Measurements from ENCODE around the gene ASB6. TPM values are rescaled to one million over a fixed set of nuclear protein-coding genes. Genes with fewer than 3 reads are reported as not detected.

ASB6 gene
- polyA plus RNA-seq, 2 donors: 14.4 to 15.1 TPM

- peak overlapping the region in 1 of 2 donors; percentile 13 for H3K27ac ChIP-seq (ENCODE audit: low read depth in 2 of 2, low read length in 1 of 2)
- H3K36me3 ChIP-seq (ENCODE audit: control insufficient read depth in 2 of 2, insufficient read depth in 2 of 2, low read length in 1 of 2): peaks cover 19 to 38% of the 10 kb centered on the region in 2 donors
- no peaks in the 10 kb centered on the region for H3K27me3 ChIP-seq (ENCODE audit: control insufficient read depth in 1 of 2, insufficient read depth in 2 of 2, low read length in 2 of 2)
- WGBS, 2 donors: 71 to 73% methylated on average over 13 of the region's 13 CpGs
- no peaks in the 10 kb centered on the region for H3K9me3 ChIP-seq (ENCODE audit: control insufficient read depth in 2 of 2, insufficient read depth in 1 of 2, low read depth in 1 of 2, low read length in 1 of 2)
- H3K4me3 ChIP-seq (ENCODE audit: low read depth in 1 of 2, low read length in 2 of 2): no peak overlapping the region
- peaks cover 20 to 21% of the 10 kb centered on the region in 2 donors for H3K4me1 ChIP-seq (ENCODE audit: control insufficient read depth in 2 of 2, insufficient read depth in 2 of 2, low read length in 1 of 2)
Observed at GRCh38 chr9:129632460-129632859, 9.5 kb downstream of the ASB6 start.

- peak overlapping the region; percentile 31 to 57 for H3K27ac ChIP-seq (ENCODE audit: low read depth in 2 of 2, low read length in 1 of 2)
- no peaks in the 10 kb centered on the region for H3K27me3 ChIP-seq (ENCODE audit: control insufficient read depth in 1 of 2, insufficient read depth in 2 of 2, low read length in 2 of 2)
- H3K4me3 ChIP-seq (ENCODE audit: low read depth in 1 of 2, low read length in 2 of 2): peak overlapping the region in 1 of 2 donors; percentile 10
- peaks cover 13 to 32% of the 10 kb centered on the region in 2 donors for H3K36me3 ChIP-seq (ENCODE audit: control insufficient read depth in 2 of 2, insufficient read depth in 2 of 2, low read length in 1 of 2)
- 45 to 60% methylated on average over 19 of the region's 19 CpGs for WGBS, 2 donors
- H3K9me3 ChIP-seq (ENCODE audit: control insufficient read depth in 2 of 2, insufficient read depth in 1 of 2, low read depth in 1 of 2, low read length in 1 of 2): no peaks in the 10 kb centered on the region
- peaks cover 20 to 25% of the 10 kb centered on the region in 2 donors for H3K4me1 ChIP-seq (ENCODE audit: control insufficient read depth in 2 of 2, insufficient read depth in 2 of 2, low read length in 1 of 2)
Observed at GRCh38 chr9:129631674-129632129, 10.2 kb downstream of the ASB6 start.

GRCh38 chr9:129630967-129631673 is 10.8 kb downstream of the ASB6 start:
- Histone ChIP-seq H3K4me3 (ENCODE audit: low read depth in 1 of 2, low read length in 2 of 2) (peak overlapping the region in 1 of 2 donors; percentile 10), H3K27me3 (ENCODE audit: control insufficient read depth in 1 of 2, insufficient read depth in 2 of 2, low read length in 2 of 2) (no peaks in the 10 kb centered on the region), H3K4me1 (ENCODE audit: control insufficient read depth in 2 of 2, insufficient read depth in 2 of 2, low read length in 1 of 2) (peaks cover 20 to 27% of the 10 kb centered on the region in 2 donors), H3K9me3 (ENCODE audit: control insufficient read depth in 2 of 2, insufficient read depth in 1 of 2, low read depth in 1 of 2, low read length in 1 of 2) (no peaks in the 10 kb centered on the region), H3K36me3 (ENCODE audit: control insufficient read depth in 2 of 2, insufficient read depth in 2 of 2, low read length in 1 of 2) (peaks cover 13 to 32% of the 10 kb centered on the region in 2 donors), H3K27ac (ENCODE audit: low read depth in 2 of 2, low read length in 1 of 2) (peak overlapping the region; percentile 26 to 31)
- WGBS, 2 donors: 55 to 64% methylated on average over 21 of the region's 21 CpGs

- WGBS, 2 donors: 89 to 91% methylated on average over 8 of the region's 8 CpGs
- peaks cover 24 to 27% of the 10 kb centered on the region in 2 donors for H3K4me1 ChIP-seq (ENCODE audit: control insufficient read depth in 2 of 2, insufficient read depth in 2 of 2, low read length in 1 of 2)
- H3K36me3 ChIP-seq (ENCODE audit: control insufficient read depth in 2 of 2, insufficient read depth in 2 of 2, low read length in 1 of 2): peaks cover 5 to 18% of the 10 kb centered on the region in 2 donors
Observed at GRCh38 chr9:129629251-129629820, 12.6 kb downstream of the ASB6 start.

GRCh38 chr9:129628709-129629108 is 13.2 kb downstream of the ASB6 start:
- WGBS, 2 donors: 67 to 72% methylated on average over 6 of the region's 6 CpGs
- Histone ChIP-seq H3K4me1 (ENCODE audit: control insufficient read depth in 2 of 2, insufficient read depth in 2 of 2, low read length in 1 of 2) (peaks cover 24 to 27% of the 10 kb centered on the region in 2 donors), H3K36me3 (ENCODE audit: control insufficient read depth in 2 of 2, insufficient read depth in 2 of 2, low read length in 1 of 2) (peaks cover 0 to 13% of the 10 kb centered on the region in 2 donors)

More at GRCh38 chr9:129629251-129629820, 12.6 kb downstream of the ASB6 start:
- H3K9me3 ChIP-seq (ENCODE audit: control insufficient read depth in 2 of 2, insufficient read depth in 1 of 2, low read depth in 1 of 2, low read length in 1 of 2): no peaks in the 10 kb centered on the region
- H3K4me3 ChIP-seq (ENCODE audit: low read depth in 1 of 2, low read length in 2 of 2): no peak overlapping the region
- H3K27ac ChIP-seq (ENCODE audit: low read depth in 2 of 2, low read length in 1 of 2): no peak overlapping the region
- no peaks in the 10 kb centered on the region for H3K27me3 ChIP-seq (ENCODE audit: control insufficient read depth in 1 of 2, insufficient read depth in 2 of 2, low read length in 2 of 2)

GRCh38 chr9:129627556-129628440 is 14.2 kb downstream of the ASB6 start:
- peaks cover 24 to 27% of the 10 kb centered on the region in 2 donors for H3K4me1 ChIP-seq (ENCODE audit: control insufficient read depth in 2 of 2, insufficient read depth in 2 of 2, low read length in 1 of 2)
- peaks cover 0 to 8% of the 10 kb centered on the region in 2 donors for H3K36me3 ChIP-seq (ENCODE audit: control insufficient read depth in 2 of 2, insufficient read depth in 2 of 2, low read length in 1 of 2)
- H3K27me3 ChIP-seq (ENCODE audit: control insufficient read depth in 1 of 2, insufficient read depth in 2 of 2, low read length in 2 of 2): no peaks in the 10 kb centered on the region
- H3K4me3 ChIP-seq (ENCODE audit: low read depth in 1 of 2, low read length in 2 of 2): peak overlapping the region in 1 of 2 donors; percentile 74
- H3K9me3 ChIP-seq (ENCODE audit: control insufficient read depth in 2 of 2, insufficient read depth in 1 of 2, low read depth in 1 of 2, low read length in 1 of 2): no peaks in the 10 kb centered on the region
- H3K27ac ChIP-seq (ENCODE audit: low read depth in 2 of 2, low read length in 1 of 2): no peak overlapping the region
- 53 to 56% methylated on average over 12 of the region's 12 CpGs for WGBS, 2 donors

More at GRCh38 chr9:129628709-129629108, 13.2 kb downstream of the ASB6 start:
- Histone ChIP-seq H3K4me3 (ENCODE audit: low read depth in 1 of 2, low read length in 2 of 2) (peak overlapping the region in 1 of 2 donors; percentile 4), H3K9me3 (ENCODE audit: control insufficient read depth in 2 of 2, insufficient read depth in 1 of 2, low read depth in 1 of 2, low read length in 1 of 2) (no peaks in the 10 kb centered on the region), H3K27ac (ENCODE audit: low read depth in 2 of 2, low read length in 1 of 2) (no peak overlapping the region), H3K27me3 (ENCODE audit: control insufficient read depth in 1 of 2, insufficient read depth in 2 of 2, low read length in 2 of 2) (no peaks in the 10 kb centered on the region)

- Histone ChIP-seq H3K9me3 (ENCODE audit: control insufficient read depth in 2 of 2, insufficient read depth in 1 of 2, low read depth in 1 of 2, low read length in 1 of 2) (no peaks in the 10 kb centered on the region), H3K4me1 (ENCODE audit: control insufficient read depth in 2 of 2, insufficient read depth in 2 of 2, low read length in 1 of 2) (peaks cover 23 to 25% of the 10 kb centered on the region in 2 donors), H3K27ac (ENCODE audit: low read depth in 2 of 2, low read length in 1 of 2) (peak overlapping the region; percentile 91 to 94), H3K27me3 (ENCODE audit: control insufficient read depth in 1 of 2, insufficient read depth in 2 of 2, low read length in 2 of 2) (no peaks in the 10 kb centered on the region), H3K36me3 (ENCODE audit: control insufficient read depth in 2 of 2, insufficient read depth in 2 of 2, low read length in 1 of 2) (peaks cover 0 to 3% of the 10 kb centered on the region in 2 donors), H3K4me3 (ENCODE audit: low read depth in 1 of 2, low read length in 2 of 2) (peak overlapping the region; percentile 74 to 86)
- 2% methylated on average over 20 of the region's 20 CpGs for WGBS, 2 donors
Observed at GRCh38 chr9:129626625-129627284, 15.2 kb downstream of the ASB6 start.

GRCh38 chr9:129626079-129626624 is 15.8 kb downstream of the ASB6 start, which contains the start of gene NTMT1:
NTMT1 (plus strand) TSS chr9:129626163; CDS start chr9:129632704, 6,541 bp downstream.
- H3K9me3 ChIP-seq (ENCODE audit: control insufficient read depth in 2 of 2, insufficient read depth in 1 of 2, low read depth in 1 of 2, low read length in 1 of 2): no peaks in the 10 kb centered on the region
- peaks cover 0 to 3% of the 10 kb centered on the region in 2 donors for H3K36me3 ChIP-seq (ENCODE audit: control insufficient read depth in 2 of 2, insufficient read depth in 2 of 2, low read length in 1 of 2)
- H3K4me3 ChIP-seq (ENCODE audit: low read depth in 1 of 2, low read length in 2 of 2): peak within 1 kb of the TSS; percentile 74 to 86
- H3K4me1 ChIP-seq (ENCODE audit: control insufficient read depth in 2 of 2, insufficient read depth in 2 of 2, low read length in 1 of 2): peaks cover 18% of the 10 kb centered on the region in 2 donors
- 0 to 1% methylated on average over 54 to 55 of the region's 55 CpGs for WGBS, 2 donors
- H3K27ac ChIP-seq (ENCODE audit: low read depth in 2 of 2, low read length in 1 of 2): peak within 1 kb of the TSS; percentile 91 to 94
- H3K27me3 ChIP-seq (ENCODE audit: control insufficient read depth in 1 of 2, insufficient read depth in 2 of 2, low read length in 2 of 2): no peaks in the 10 kb centered on the region
